GM23248 (cell line): ENCODE data around the gene LAPTM5.

ENCODE experiments used
- EZH2 ChIP-seq: fragments of 200-600 bp; sonication (generic); IDR thresholded peaks from 2 replicates; pipeline ENCODE4 v1.6.1; 2018; ENCODE audit warnings: antibody characterized with exemption, mild to moderate bottlenecking; ENCODE audit not compliant: insufficient read depth, poor library complexity, severe bottlenecking
- EZH2phosphoT487 ChIP-seq: fragments of 200-600 bp; sonication (generic); IDR thresholded peaks from 2 replicates; pipeline ENCODE4 v1.6.1; 2018; ENCODE audit warnings: antibody characterized with exemption, moderate library complexity, mild to moderate bottlenecking, low read depth; ENCODE audit not compliant: insufficient read depth

- TF ChIP-seq EZH2phosphoT487 (no peak), EZH2 (no peak)
These were observed 10.3 kb downstream of the LAPTM5 start for GRCh38 chr1:30747033-30748008.
